A549 (cell line): Measurements from ENCODE around the gene RNF40. TPM values are rescaled to one million over a fixed set of nuclear protein-coding genes. Genes with fewer than 3 reads are reported as not detected.

Experiments
- ATAC-seq, 2 experiments: fragments of 200-7000 bp in 1 of 2; fragments of >200 bp in 1 of 2; cut with Nextera tagmentation in 1 of 2; cut with Tn5 transposase in 1 of 2; 3 replicates each; pipeline versions ENCODE4 v1.8.0 to v1.9.1; 2018 to 2020; ENCODE audit warnings: mild to moderate bottlenecking in 1 of 2, moderate library complexity in 1 of 2
- CTCF ChIA-PET: fragments of 300-600 bp; sonication (Branson Sonifier 250); formaldehyde crosslinking; extraction: SDS; loops from one replicate; lab custom pipeline; 2021; ENCODE audit warnings: antibody characterized with exemption, inconsistent platforms; lab: Yijun Ruan, JAX
- POLR2A ChIA-PET: fragments of 350-600 bp; formaldehyde crosslinking; extraction: SDS; loops from one replicate; lab custom pipeline; 2021; ENCODE audit warnings: antibody characterized with exemption, inconsistent platforms; lab: Yijun Ruan, JAX
- DNase-seq, 2 experiments: peaks; one replicate each; pipeline versions ENCODE4 v3.0.0 to v3.0.0-alpha.2; 2011 to 2016; ENCODE audit warnings: low read depth in 1 of 2, low spot score in 1 of 2
- FAIRE-seq: peaks from 2 replicates; lab custom pipeline; 2011; peaks lifted over from hg19 to GRCh38; lab: Jason Lieb, UNC
- H3K27ac ChIP-seq, 2 experiments: fragments of >200 bp; sonication (Bioruptor Twin); formaldehyde crosslinking; 3 replicates each; pipeline ENCODE4 v1.5.1; 2016 to 2017
- H3K4me1 ChIP-seq: fragments of >200 bp; sonication (Bioruptor Twin); formaldehyde crosslinking; 3 replicates; pipeline ENCODE4 v1.6.1; 2016
- H3K4me2 ChIP-seq: fragments of >200 bp; sonication (Bioruptor Twin); formaldehyde crosslinking; 3 replicates; pipeline ENCODE4 v1.6.1; 2016
- H3K4me3 ChIP-seq: fragments of >200 bp; sonication (Bioruptor Twin); formaldehyde crosslinking; 3 replicates; pipeline ENCODE4 v1.5.1; 2016
- H3K9me3 ChIP-seq: fragments of >200 bp; sonication (Bioruptor Twin); formaldehyde crosslinking; 3 replicates; pipeline ENCODE4 v1.6.1; 2016
- ATOH8 ChIP-seq: fragments of 250-450 bp; sonication (Bioruptor Pico); IDR thresholded peaks from 2 replicates; pipeline ENCODE4 v1.5.0; 2020; ENCODE audit warnings: low read depth, mild to moderate bottlenecking, moderate library complexity
- CHD2 ChIP-seq: fragments of 150-350 bp; IDR thresholded peaks from 2 replicates; pipeline ENCODE4 v1.6.1; 2014; ENCODE audit warnings: low read length; ENCODE audit not compliant: partially characterized antibody
- E2F6 ChIP-seq: IDR thresholded peaks from 2 replicates; pipeline ENCODE4 v1.6.1; 2012; ENCODE audit warnings: low read depth, borderline replicate concordance
- ELK1 ChIP-seq: fragments of 150-350 bp; IDR thresholded peaks from 2 replicates; pipeline ENCODE4 v1.6.1; 2014; ENCODE audit warnings: low read depth, mild to moderate bottlenecking, low read length
- EP300 ChIP-seq, 2 experiments: fragments of >200 bp; sonication (Bioruptor Twin); formaldehyde crosslinking; IDR thresholded peaks; 2 replicates in 1 of 2; 3 replicates in 1 of 2; pipeline ENCODE4 v1.6.1; 2016 to 2017
- FOSB ChIP-seq: fragments of 250-450 bp; sonication (Bioruptor Pico); IDR thresholded peaks from 2 replicates; pipeline ENCODE4 v1.5.0; 2020; ENCODE audit warnings: mild to moderate bottlenecking, moderate library complexity
- FOXS1 ChIP-seq: fragments of 250-450 bp; sonication (Bioruptor Pico); IDR thresholded peaks from 2 replicates; pipeline ENCODE4 v1.5.0; 2020; ENCODE audit warnings: mild to moderate bottlenecking, moderate library complexity
- HDAC2 ChIP-seq: fragments of 200-600 bp; sonication (generic); IDR thresholded peaks from 2 replicates; pipeline ENCODE4 v1.6.1; 2016
- HES2 ChIP-seq: fragments of >200 bp; sonication (Bioruptor Twin); formaldehyde crosslinking; IDR thresholded peaks from 2 replicates; pipeline ENCODE4 v1.6.1; 2016
- HMGXB4 ChIP-seq: fragments of 250-450 bp; sonication (Bioruptor Pico); IDR thresholded peaks from 2 replicates; pipeline ENCODE4 v1.5.0; 2021; ENCODE audit warnings: mild to moderate bottlenecking, moderate library complexity, borderline replicate concordance
- HOXA7 ChIP-seq: fragments of 250-450 bp; sonication (Bioruptor Pico); IDR thresholded peaks from 2 replicates; pipeline ENCODE4 v1.5.0; 2020; ENCODE audit warnings: mild to moderate bottlenecking, moderate library complexity
- HOXB13 ChIP-seq: fragments of 250-450 bp; sonication (Bioruptor Pico); IDR thresholded peaks from 2 replicates; pipeline ENCODE4 v1.5.0; 2020; ENCODE audit warnings: low read depth, mild to moderate bottlenecking, moderate library complexity
- HOXB5 ChIP-seq: fragments of 250-450 bp; sonication (Bioruptor Pico); IDR thresholded peaks from 2 replicates; pipeline ENCODE4 v1.5.0; 2020; ENCODE audit warnings: mild to moderate bottlenecking, moderate library complexity
- JUN ChIP-seq, 2 experiments: fragments of >200 bp; sonication (Bioruptor Twin); formaldehyde crosslinking; IDR thresholded peaks; 2 replicates in 1 of 2; 3 replicates in 1 of 2; pipeline ENCODE4 v1.6.1; 2016 to 2017
- JUNB ChIP-seq: fragments of >200 bp; sonication (Bioruptor Twin); formaldehyde crosslinking; IDR thresholded peaks from 2 replicates; pipeline ENCODE4 v1.6.1; 2016
- KDM5A ChIP-seq: fragments of 200-600 bp; sonication (generic); IDR thresholded peaks from 2 replicates; pipeline ENCODE4 v1.6.1; 2016; ENCODE audit warnings: antibody characterized with exemption, mild to moderate bottlenecking
- MAZ ChIP-seq: fragments of 150-350 bp; IDR thresholded peaks from 2 replicates; pipeline ENCODE4 v1.6.1; 2014; ENCODE audit warnings: antibody characterized with exemption, low read depth, low read length, borderline replicate concordance
- MYC ChIP-seq: IDR thresholded peaks from 2 replicates; pipeline ENCODE4 v1.6.1; 2012; ENCODE audit warnings: mild to moderate bottlenecking, inconsistent platforms, low read length, improper control_type of control experiment, borderline replicate concordance
- PBX3 ChIP-seq: IDR thresholded peaks from 2 replicates; pipeline ENCODE4 v1.6.1; 2012
- PHF8 ChIP-seq: fragments of 200-600 bp; sonication (generic); IDR thresholded peaks from 2 replicates; pipeline ENCODE4 v1.6.1; 2016; ENCODE audit warnings: low read depth, mild to moderate bottlenecking, antibody characterized with exemption, moderate library complexity, borderline replicate concordance
- POLR2A ChIP-seq: IDR thresholded peaks from 2 replicates; pipeline ENCODE4 v1.6.1; 2012; ENCODE audit warnings: mild to moderate bottlenecking, low read length
- POLR2AphosphoS2 ChIP-seq: conservative IDR thresholded peaks from 2 replicates; pipeline ENCODE4 v1.6.1; 2012; ENCODE audit warnings: low read length, improper control_type of control experiment, inconsistent platforms
- RAD21 ChIP-seq, 2 experiments: fragments of >200 bp in 1 of 2; sonication (Bioruptor Twin) in 1 of 2; formaldehyde crosslinking in 1 of 2; IDR thresholded peaks in 1 of 2; conservative IDR thresholded peaks in 1 of 2; 2 replicates in 1 of 2; 3 replicates in 1 of 2; pipeline ENCODE4 v1.6.1; 2012 to 2018; ENCODE audit warnings: inconsistent platforms in 1 of 2
- RARB ChIP-seq: fragments of 250-450 bp; sonication (Bioruptor Pico); IDR thresholded peaks from 2 replicates; pipeline ENCODE4 v1.8.0; 2021; ENCODE audit warnings: mild to moderate bottlenecking, moderate library complexity
- SMC3 ChIP-seq: fragments of >200 bp; sonication (Bioruptor Twin); formaldehyde crosslinking; IDR thresholded peaks from 3 replicates; pipeline ENCODE4 v1.6.1; 2018; ENCODE audit warnings: inconsistent platforms
- SREBF2 ChIP-seq: fragments of 450-650 bp; IDR thresholded peaks from 2 replicates; pipeline ENCODE4 v1.6.1; 2014; ENCODE audit warnings: mild to moderate bottlenecking, moderate library complexity
- TP53 ChIP-seq: fragments of 250-450 bp; sonication (Bioruptor Pico); IDR thresholded peaks from 2 replicates; pipeline ENCODE4 v1.5.0; 2021; ENCODE audit warnings: mild to moderate bottlenecking, moderate library complexity
- ZC3H11A ChIP-seq: fragments of 450-650 bp; IDR thresholded peaks from 2 replicates; pipeline ENCODE4 v1.6.1; 2014; ENCODE audit warnings: antibody characterized with exemption, mild to moderate bottlenecking
- ZNF302 ChIP-seq: fragments of 250-450 bp; sonication (Bioruptor Pico); IDR thresholded peaks from 2 replicates; pipeline ENCODE4 v1.9.0; 2021; ENCODE audit warnings: inconsistent platforms, mild to moderate bottlenecking, moderate library complexity
- ZSCAN20 ChIP-seq: fragments of 250-450 bp; sonication (Bioruptor Pico); IDR thresholded peaks from 2 replicates; pipeline ENCODE4 v1.8.0; 2022; ENCODE audit warnings: mild to moderate bottlenecking, moderate library complexity
- WGBS: methylation state at CpG from one replicate; pipeline ENCODE4 v1.1.6; 2017; ENCODE audit errors: missing lambda C conversion rate; 5-methylcytosine and 5-hydroxymethylcytosine counted together
- polyA plus RNA-seq, 4 experiments: library from polyadenylated mRNA; depleted of rRNA in 3 of 4; stranded (reverse); fragments of >200 nt; fragmentation: RNase III in 1 of 4; extraction: RNeasy Plus Mini Kit Qiagen cat#74134 plus additional on column Dnase treatment in 1 of 4; gene quantifications; 2 replicates in 3 of 4; 3 replicates in 1 of 4; pipeline ENCODE4 v1.2.3, GENCODE V29; 2011 to 2017

The RNF40 gene
- polyA plus RNA-seq, 2 of the 4 experiments (the other 2 are of a cell fraction): 66.1 to 69.9 TPM

GRCh38 chr16:30755955-30756780, 6.0 kb upstream of the RNF40 start:
- WGBS: 91% methylated on average over 19 of the region's 20 CpGs
- DNase-seq (no peak), ATAC-seq (peak; percentile 19 to 21; a peak in 1 of 6 replicates), FAIRE-seq (no peak)
- ChIA-PET CTCF (no interaction called here), POLR2A (no interaction called here)
- Histone ChIP-seq H3K4me3 (no peak overlapping the region), H3K27ac (no peak overlapping the region), H3K9me3 (no peaks in the 10 kb centered on the region), H3K4me1 (peaks cover 5% of the 10 kb centered on the region; the same call in 2 of the 3 replicates), H3K4me2 (no peak overlapping the region)
- TF ChIP-seq HOXB13 (CRISPR knock-in tag) (no peak), HOXA7 (CRISPR knock-in tag) (no peak), TP53 (CRISPR knock-in tag) (no peak), CHD2 (no peak), ELK1 (no peak), JUNB (no peak), KDM5A (no peak), FOSB (no peak), SMC3 (no peak), ZNF302 (CRISPR knock-in tag) (no peak), HDAC2 (no peak), PBX3 (no peak), SREBF2 (no peak), HMGXB4 (CRISPR knock-in tag) (no peak), MYC (no peak)

- no peak overlapping the region for H3K4me3 ChIP-seq
- ChIA-PET CTCF (no interaction called here), POLR2A (no interaction called here)
- WGBS: 94% methylated on average over 12 of the region's 13 CpGs
- no peak for ATAC-seq
- H3K4me2 ChIP-seq: no peak overlapping the region
- no peaks in the 10 kb centered on the region for H3K9me3 ChIP-seq
- H3K4me1 ChIP-seq: peaks cover 6% of the 10 kb centered on the region; the same call in 2 of the 3 replicates
- FAIRE-seq: no peak
- TF ChIP-seq PBX3 (no peak), ZC3H11A (no peak), POLR2A (no peak), HES2 (no peak), ZSCAN20 (CRISPR knock-in tag) (no peak), SMC3 (no peak), E2F6 (no peak), JUN (IDR thresholded peaks at IDR 0.05) (no peak), CHD2 (no peak), POLR2AphosphoS2 (no peak), HOXB5 (CRISPR knock-in tag) (no peak), ATOH8 (CRISPR knock-in tag) (no peak), HOXA7 (CRISPR knock-in tag) (no peak), PHF8 (no peak), RARB (no peak), EP300 (IDR thresholded peaks at IDR 0.05) (no peak), MAZ (no peak), FOXS1 (CRISPR knock-in tag) (no peak), RAD21 (conservative IDR thresholded peaks at IDR 0.05 in 1 of 2, IDR thresholded peaks at IDR 0.05 in 1 of 2) (no peak), TP53 (CRISPR knock-in tag) (no peak)
- H3K27ac ChIP-seq: no peak overlapping the region
- no peak for DNase-seq
Observed at GRCh38 chr16:30756781-30757100, 5.4 kb upstream of the RNF40 start.
